ENCODE results near the gene PCID2.

The PCID2 gene

DNA sequence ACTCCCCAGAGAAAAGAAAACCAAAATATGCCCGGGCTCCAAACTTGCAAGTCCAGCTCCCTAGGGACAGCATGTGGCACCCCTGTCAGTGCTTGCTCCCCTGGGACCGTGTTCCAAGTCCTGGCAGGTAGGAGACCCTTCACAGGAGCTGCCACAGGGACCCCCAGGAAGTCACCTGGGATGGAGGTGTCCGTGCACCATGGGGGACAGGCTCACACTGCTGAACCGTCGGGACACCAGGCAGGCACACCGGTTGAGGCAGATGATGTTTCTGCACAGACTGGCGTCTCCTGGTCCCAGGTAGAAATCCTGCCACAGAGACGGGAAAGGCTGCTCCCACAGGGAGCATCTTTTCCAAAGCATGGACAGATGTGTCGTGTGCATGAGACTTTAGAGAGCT lies 61.7 kb downstream of the PCID2 start:
- no peak overlapping the region for H3K4me3 Mint-ChIP-seq
- TF ChIP-seq, protein P1, sequence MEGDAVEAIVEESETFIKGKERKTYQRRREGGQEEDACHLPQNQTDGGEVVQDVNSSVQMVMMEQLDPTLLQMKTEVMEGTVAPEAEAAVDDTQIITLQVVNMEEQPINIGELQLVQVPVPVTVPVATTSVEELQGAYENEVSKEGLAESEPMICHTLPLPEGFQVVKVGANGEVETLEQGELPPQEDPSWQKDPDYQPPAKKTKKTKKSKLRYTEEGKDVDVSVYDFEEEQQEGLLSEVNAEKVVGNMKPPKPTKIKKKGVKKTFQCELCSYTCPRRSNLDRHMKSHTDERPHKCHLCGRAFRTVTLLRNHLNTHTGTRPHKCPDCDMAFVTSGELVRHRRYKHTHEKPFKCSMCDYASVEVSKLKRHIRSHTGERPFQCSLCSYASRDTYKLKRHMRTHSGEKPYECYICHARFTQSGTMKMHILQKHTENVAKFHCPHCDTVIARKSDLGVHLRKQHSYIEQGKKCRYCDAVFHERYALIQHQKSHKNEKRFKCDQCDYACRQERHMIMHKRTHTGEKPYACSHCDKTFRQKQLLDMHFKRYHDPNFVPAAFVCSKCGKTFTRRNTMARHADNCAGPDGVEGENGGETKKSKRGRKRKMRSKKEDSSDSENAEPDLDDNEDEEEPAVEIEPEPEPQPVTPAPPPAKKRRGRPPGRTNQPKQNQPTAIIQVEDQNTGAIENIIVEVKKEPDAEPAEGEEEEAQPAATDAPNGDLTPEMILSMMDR (IDR thresholded peaks at IDR 0.05; ENCODE audit: unreplicated experiment in 3 of 3): no peak
- peak overlapping the region in 1 of 3 experiments; percentile 48 for H3K27ac Mint-ChIP-seq
- no peaks in the 10 kb centered on the region for H3K36me3 Mint-ChIP-seq (ENCODE audit: low read depth)
- H3K4me1 Mint-ChIP-seq: peaks cover 7% of the 10 kb centered on the region
- H3K9me3 Mint-ChIP-seq: no peaks in the 10 kb centered on the region
- no peaks in the 10 kb centered on the region for H3K27me3 Mint-ChIP-seq (ENCODE audit: low read depth)

DNA sequence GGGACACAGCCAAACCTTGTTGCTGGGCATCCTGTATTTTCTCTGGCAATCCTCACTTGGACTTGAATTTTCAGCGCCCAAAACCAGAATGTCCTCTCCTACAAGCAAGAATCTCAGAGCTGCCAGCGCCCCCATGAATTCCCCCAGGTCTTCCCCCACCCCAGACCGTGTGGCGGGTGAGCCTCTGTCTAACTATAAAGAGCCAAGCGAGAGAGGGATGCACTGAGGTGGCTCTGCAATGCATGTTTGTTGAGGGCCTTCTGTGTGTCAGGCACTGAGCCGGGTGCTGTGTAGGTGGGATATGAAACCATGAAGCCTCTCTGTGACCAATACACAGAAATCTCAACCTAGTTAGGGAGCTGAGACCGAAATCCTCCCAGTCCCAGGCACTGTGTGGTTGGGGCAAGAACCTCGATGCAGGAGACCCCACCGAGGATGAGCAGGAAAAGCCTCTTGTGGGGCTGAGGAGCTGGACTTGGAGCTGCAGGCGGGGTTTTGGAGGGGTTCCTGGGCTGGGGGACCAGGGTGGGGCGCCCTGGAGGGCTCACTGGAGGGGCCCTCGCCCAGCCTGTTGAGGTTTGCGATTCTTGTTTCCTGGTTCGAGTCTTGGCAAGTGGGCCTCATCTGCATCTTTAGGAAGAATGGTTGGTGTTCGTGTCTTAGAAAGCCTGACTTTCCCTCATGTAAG lies 62.4 kb downstream of the PCID2 start:
- Mint-ChIP-seq H3K4me1 (peaks cover 4% of the 10 kb centered on the region), H3K27me3 (ENCODE audit: low read depth) (no peaks in the 10 kb centered on the region), H3K4me3 (no peak overlapping the region), H3K36me3 (ENCODE audit: low read depth) (no peaks in the 10 kb centered on the region), H3K9me3 (no peaks in the 10 kb centered on the region), H3K27ac (no peak overlapping the region)
- TF ChIP-seq, protein P1 (IDR thresholded peaks at IDR 0.05; ENCODE audit: unreplicated experiment in 3 of 3): no peak

GRCh38 chr13:113145496-113145895 lies 63.0 kb downstream of the PCID2 start:
- Mint-ChIP-seq H3K4me3 (no peak overlapping the region), H3K27me3 (ENCODE audit: low read depth) (no peaks in the 10 kb centered on the region), H3K4me1 (no peaks in the 10 kb centered on the region), H3K9me3 (no peaks in the 10 kb centered on the region), H3K36me3 (ENCODE audit: low read depth) (no peaks in the 10 kb centered on the region), H3K27ac (no peak overlapping the region)
- TF ChIP-seq, protein P1 (IDR thresholded peaks at IDR 0.05; ENCODE audit: unreplicated experiment in 3 of 3): no peak

GRCh38 chr13:113144255-113144629 lies 64.2 kb downstream of the PCID2 start:
- Mint-ChIP-seq H3K4me1 (no peaks in the 10 kb centered on the region), H3K36me3 (ENCODE audit: low read depth) (no peaks in the 10 kb centered on the region), H3K9me3 (no peaks in the 10 kb centered on the region), H3K27me3 (ENCODE audit: low read depth) (peaks cover 3% of the 10 kb centered on the region), H3K27ac (no peak overlapping the region), H3K4me3 (no peak overlapping the region)
- TF ChIP-seq, protein P1 (IDR thresholded peaks at IDR 0.05; ENCODE audit: unreplicated experiment in 3 of 3): no peak

- H3K4me3 Mint-ChIP-seq: no peak overlapping the region
Observed at GRCh38 chr13:113143466-113144254, 64.8 kb downstream of the PCID2 start.

More at GRCh38 chr13:113143466-113144254, 64.8 kb downstream of the PCID2 start:
- H3K36me3 Mint-ChIP-seq (ENCODE audit: low read depth): no peaks in the 10 kb centered on the region
- TF ChIP-seq, protein P1 (IDR thresholded peaks at IDR 0.05; ENCODE audit: unreplicated experiment in 3 of 3): no peak
- H3K4me1 Mint-ChIP-seq: no peaks in the 10 kb centered on the region
- no peaks in the 10 kb centered on the region for H3K9me3 Mint-ChIP-seq
- peaks cover 8% of the 10 kb centered on the region for H3K27me3 Mint-ChIP-seq (ENCODE audit: low read depth)
- H3K27ac Mint-ChIP-seq: no peak overlapping the region

Measured in nephron (organoid).